Thyroid gland (tissue), 4 donors: Measurements from ENCODE around the gene GJC3.

ENCODE experiments used
- CTCF ChIP-seq, 6 experiments: fragments of 200-600 bp in 3 of 6; fragments of 450-650 bp in 3 of 6; sonication (generic) in 3 of 6; IDR thresholded peaks; one replicate each; pipeline ENCODE4 v1.5.1; 2016 to 2019; ENCODE audit warnings: antibody characterized with exemption in 6 of 6, mild to moderate bottlenecking in 2 of 6, inconsistent platforms in 1 of 6, moderate library complexity in 1 of 6
- POLR2A ChIP-seq, 2 donors: fragments of 450-650 bp; IDR thresholded peaks; one replicate each; pipeline ENCODE4 v1.6.1; 2017; ENCODE audit warnings: antibody characterized with exemption in 2 of 2, mild to moderate bottlenecking in 2 of 2, moderate library complexity in 1 of 2

GRCh38 chr7:99897322-99898022, 31.9 kb downstream of the GJC3 start:
- TF ChIP-seq CTCF (IDR thresholded peaks at IDR 0.05) (no peak), POLR2A (IDR thresholded peaks at IDR 0.05) (no peak)
